ENCODE measurements around the gene AEBP2. TPM values are rescaled to one million over a fixed set of nuclear protein-coding genes. Genes with fewer than 3 reads are reported as not detected.

AEBP2 gene
- polyA plus RNA-seq, 1 donor (not counting 4 experiments of a cell fraction or from before 2014, with no cell fraction given): 19.6 TPM

- Histone ChIP-seq H4K20me1 (ENCODE audit: control insufficient read depth, extremely low read depth, insufficient read depth, low read length) (no peaks in the 10 kb centered on the region), H3K4me3 (ENCODE audit: control insufficient read depth in 2 of 3, extremely low read depth in 1 of 3, insufficient read depth in 2 of 3, low read depth in 1 of 3, low read length in 3 of 3) (no peak overlapping the region), H3K27ac (ENCODE audit: control insufficient read depth, insufficient read depth, low read length) (peak overlapping the region; percentile 23), H2AFZ (ENCODE audit: control insufficient read depth, low read length) (peak overlapping the region; percentile 78), H3K9me3 (ENCODE audit: control insufficient read depth, low read depth, low read length) (no peaks in the 10 kb centered on the region), H3K4me2 (ENCODE audit: control insufficient read depth, extremely low read depth, insufficient read depth, low read depth, low read length) (peak overlapping the region; percentile 69), H3K27me3 (ENCODE audit: control insufficient read depth, extremely low read depth, insufficient read depth, low read length) (no peaks in the 10 kb centered on the region), H3K9me1 (ENCODE audit: control insufficient read depth, extremely low read depth, insufficient read depth, low read length) (no peaks in the 10 kb centered on the region), H3K4me1 (ENCODE audit: control insufficient read depth, extremely low read depth, insufficient read depth, low read length) (peaks cover 28% of the 10 kb centered on the region), H3K9ac (ENCODE audit: control insufficient read depth, extremely low read depth, insufficient read depth, low read length) (peak overlapping the region; percentile 18), H3K36me3 (ENCODE audit: control insufficient read depth in 2 of 2, extremely low read depth in 1 of 2, insufficient read depth in 2 of 2, low read length in 2 of 2) (no peaks in the 10 kb centered on the region), H3K79me2 (ENCODE audit: control insufficient read depth, insufficient read depth, low read length) (no peaks in the 10 kb centered on the region)
- dilution Hi-C loops (cut with MboI; ENCODE audit: extremely low pct_ligation_motif_present, low sequenced_read_pairs): no loop called here
- DNase-seq (ENCODE audit: low read depth, low spot score): peak; percentile 19
- TF ChIP-seq EZH2 (IDR thresholded peaks at IDR 0.05; ENCODE audit: low read length) (no peak), CTCF (optimal IDR thresholded peaks at IDR 0.05 in 1 of 3, IDR thresholded peaks at IDR 0.05 in 1 of 3, conservative IDR thresholded peaks at IDR 0.05 in 1 of 3; ENCODE audit: extremely low read depth in 1 of 3, insufficient read depth in 2 of 3, low read length in 3 of 3) (no peak)
- FAIRE-seq: peak; percentile 91
Observed at GRCh38 chr12:19402211-19402610, 37.1 kb upstream of the AEBP2 start.

GRCh38 chr12:19402743-19403431 lies 36.4 kb upstream of the AEBP2 start:
- Histone ChIP-seq H2AFZ (ENCODE audit: control insufficient read depth, low read length) (peak overlapping the region; percentile 50), H3K36me3 (ENCODE audit: control insufficient read depth in 2 of 2, extremely low read depth in 1 of 2, insufficient read depth in 2 of 2, low read length in 2 of 2) (no peaks in the 10 kb centered on the region), H3K4me3 (ENCODE audit: control insufficient read depth in 2 of 3, extremely low read depth in 1 of 3, insufficient read depth in 2 of 3, low read depth in 1 of 3, low read length in 3 of 3) (no peak overlapping the region), H3K27ac (ENCODE audit: control insufficient read depth, insufficient read depth, low read length) (no peak overlapping the region), H3K4me2 (ENCODE audit: control insufficient read depth, extremely low read depth, insufficient read depth, low read depth, low read length) (no peak overlapping the region), H3K27me3 (ENCODE audit: control insufficient read depth, extremely low read depth, insufficient read depth, low read length) (no peaks in the 10 kb centered on the region), H3K4me1 (ENCODE audit: control insufficient read depth, extremely low read depth, insufficient read depth, low read length) (peaks cover 24% of the 10 kb centered on the region), H3K9me1 (ENCODE audit: control insufficient read depth, extremely low read depth, insufficient read depth, low read length) (no peaks in the 10 kb centered on the region), H3K9me3 (ENCODE audit: control insufficient read depth, low read depth, low read length) (no peaks in the 10 kb centered on the region), H4K20me1 (ENCODE audit: control insufficient read depth, extremely low read depth, insufficient read depth, low read length) (no peaks in the 10 kb centered on the region), H3K9ac (ENCODE audit: control insufficient read depth, extremely low read depth, insufficient read depth, low read length) (no peak overlapping the region), H3K79me2 (ENCODE audit: control insufficient read depth, insufficient read depth, low read length) (no peaks in the 10 kb centered on the region)
- dilution Hi-C loops (cut with MboI; ENCODE audit: extremely low pct_ligation_motif_present, low sequenced_read_pairs): no loop called here
- peak; percentile 23 for FAIRE-seq
- no peak for DNase-seq (ENCODE audit: low read depth, low spot score)
- TF ChIP-seq CTCF (optimal IDR thresholded peaks at IDR 0.05 in 1 of 3, IDR thresholded peaks at IDR 0.05 in 1 of 3, conservative IDR thresholded peaks at IDR 0.05 in 1 of 3; ENCODE audit: extremely low read depth in 1 of 3, insufficient read depth in 2 of 3, low read length in 3 of 3): no peak
- TF ChIP-seq EZH2 (IDR thresholded peaks at IDR 0.05; ENCODE audit: low read length): no peak
